NCI-H460 (cell line): ENCODE measurements around the gene CYP2W1. TPM values are rescaled to one million over a fixed set of nuclear protein-coding genes. Genes with fewer than 3 reads are reported as not detected.
"Not testable (repeated sequence)": the region's sequence is repeated elsewhere in the genome, so short reads cannot be mapped to it uniquely, and the experiment has no call there.

ENCODE experiments used
- DNase-seq: peaks from one replicate; pipeline ENCODE4 v3.0.0-alpha.2; 2016; ENCODE audit warnings: low read depth; ENCODE audit errors: extremely low read depth
- polyA plus RNA-seq: library from polyadenylated mRNA; depleted of rRNA; stranded (reverse); fragments of >200 nt; gene quantifications from 2 replicates; pipeline ENCODE4 v1.2.3, GENCODE V29; 2014; cell fraction: nucleus; rRNA removed
- total RNA-seq: library from RNA; depleted of rRNA; stranded (reverse); fragments of >200 nt; shearing (Covaris generic); gene quantifications from 2 replicates; pipeline ENCODE4 v1.2.3, GENCODE V29; 2014; rRNA removed

Gene CYP2W1, protein sequence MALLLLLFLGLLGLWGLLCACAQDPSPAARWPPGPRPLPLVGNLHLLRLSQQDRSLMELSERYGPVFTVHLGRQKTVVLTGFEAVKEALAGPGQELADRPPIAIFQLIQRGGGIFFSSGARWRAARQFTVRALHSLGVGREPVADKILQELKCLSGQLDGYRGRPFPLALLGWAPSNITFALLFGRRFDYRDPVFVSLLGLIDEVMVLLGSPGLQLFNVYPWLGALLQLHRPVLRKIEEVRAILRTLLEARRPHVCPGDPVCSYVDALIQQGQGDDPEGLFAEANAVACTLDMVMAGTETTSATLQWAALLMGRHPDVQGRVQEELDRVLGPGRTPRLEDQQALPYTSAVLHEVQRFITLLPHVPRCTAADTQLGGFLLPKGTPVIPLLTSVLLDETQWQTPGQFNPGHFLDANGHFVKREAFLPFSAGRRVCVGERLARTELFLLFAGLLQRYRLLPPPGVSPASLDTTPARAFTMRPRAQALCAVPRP
- total RNA-seq, result 0.05 TPM in 1 of 2 replicates, not detected in the other
- not detected in 2 replicates for polyA plus RNA-seq

DNA sequence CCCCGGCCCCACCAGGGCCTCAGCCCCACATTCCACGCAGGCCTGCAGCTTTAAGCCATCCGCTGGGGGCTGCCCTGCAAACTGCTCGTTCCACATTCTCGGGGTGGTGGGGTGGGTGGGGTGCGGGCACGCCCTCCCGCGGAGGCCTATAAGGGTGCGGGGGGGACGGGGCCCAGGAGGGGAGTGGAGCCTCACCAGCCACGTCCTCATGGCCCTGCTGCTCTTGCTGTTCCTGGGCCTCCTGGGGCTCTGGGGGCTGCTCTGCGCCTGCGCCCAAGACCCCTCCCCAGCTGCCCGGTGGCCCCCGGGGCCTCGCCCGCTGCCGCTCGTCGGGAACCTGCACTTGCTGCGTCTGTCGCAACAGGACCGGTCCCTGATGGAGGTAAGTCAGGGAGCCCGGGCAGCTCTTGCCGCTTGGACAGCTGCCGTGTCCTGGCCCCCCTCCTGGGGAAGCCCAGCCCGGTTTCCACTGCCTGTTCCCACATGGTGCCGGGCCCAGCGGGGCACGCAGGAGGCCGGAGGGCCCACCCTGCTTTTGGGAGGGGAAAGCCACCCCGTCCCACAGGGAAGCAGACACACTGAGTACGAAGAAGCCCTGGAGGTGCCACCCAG lies at the start of gene CYP2W1:
TSS of gene CYP2W1 (plus strand) at position 178 of the 612 bp plus-strand sequence. CDS start at position 209, 31 bp downstream.
- no peak for DNase-seq

DNA sequence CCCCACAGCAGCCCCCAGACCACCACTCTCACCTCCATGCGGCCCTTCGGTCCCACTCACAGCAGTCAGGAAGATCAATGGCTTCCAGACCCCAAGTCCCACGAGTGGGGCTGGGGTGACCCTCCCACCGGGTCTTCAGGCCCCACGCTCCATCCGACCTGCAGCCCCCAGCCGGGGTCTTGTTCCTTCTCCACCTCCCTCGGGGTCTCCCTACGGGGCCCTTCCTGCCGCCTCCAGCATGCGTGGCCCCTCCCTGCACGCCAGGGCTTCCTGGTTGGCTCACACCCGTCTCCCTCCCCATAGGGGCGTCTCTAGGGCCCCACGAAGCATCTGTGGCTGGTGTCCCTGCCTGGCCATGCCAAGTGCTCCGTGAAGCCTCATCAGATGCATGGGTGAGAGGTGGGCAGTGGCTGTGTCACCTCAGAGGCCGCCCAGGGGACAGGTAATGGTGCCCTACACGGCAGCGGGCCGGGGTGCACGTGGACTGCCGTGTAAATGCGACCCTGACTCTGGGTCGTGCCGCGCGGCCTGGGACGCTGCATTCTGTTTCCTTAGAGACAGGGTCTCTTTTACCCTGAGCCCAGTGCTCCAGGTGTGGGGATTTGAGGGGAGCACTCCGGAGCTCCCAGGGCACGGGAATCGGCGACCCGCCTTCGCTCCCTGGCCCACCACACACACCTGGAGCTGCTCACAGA lies 48.4 kb upstream of the CYP2W1 start:
- no peak for DNase-seq

DNA sequence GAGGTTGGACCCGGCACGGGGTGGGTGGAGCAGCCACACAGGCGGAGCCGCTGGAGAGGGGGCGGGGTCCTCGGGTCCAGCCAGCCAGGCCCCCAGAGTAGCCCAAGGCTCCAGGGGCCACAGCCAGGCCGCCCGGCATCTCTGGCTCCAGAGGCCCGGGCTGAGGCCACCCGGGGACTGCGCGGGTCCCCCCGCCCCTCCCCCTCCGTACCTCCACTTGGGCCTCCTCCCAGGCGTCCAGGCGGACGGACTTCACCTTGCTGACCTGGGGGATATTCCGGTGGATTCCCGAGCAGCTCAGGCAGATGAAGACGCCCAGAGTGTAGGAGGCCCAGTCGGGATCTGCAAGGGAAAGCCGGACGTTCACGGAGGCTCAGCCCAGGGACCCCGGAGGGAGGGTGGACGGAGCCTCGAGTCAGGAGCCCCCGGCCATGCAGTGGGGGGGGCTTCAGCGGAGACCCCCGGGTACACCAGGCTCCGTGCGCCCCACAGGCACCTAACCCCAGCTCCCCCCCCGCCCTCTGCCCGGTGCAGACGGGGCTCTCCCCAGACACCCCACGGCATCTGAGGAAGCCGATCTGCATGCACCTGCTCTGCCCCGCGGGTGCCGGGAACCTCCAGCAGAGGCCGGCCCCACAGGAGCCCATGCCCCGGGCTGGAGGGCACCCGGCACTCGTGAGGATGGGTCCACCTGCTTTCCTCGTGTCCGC lies 47.7 kb upstream of the CYP2W1 start:
- DNase-seq, result no peak

DNA sequence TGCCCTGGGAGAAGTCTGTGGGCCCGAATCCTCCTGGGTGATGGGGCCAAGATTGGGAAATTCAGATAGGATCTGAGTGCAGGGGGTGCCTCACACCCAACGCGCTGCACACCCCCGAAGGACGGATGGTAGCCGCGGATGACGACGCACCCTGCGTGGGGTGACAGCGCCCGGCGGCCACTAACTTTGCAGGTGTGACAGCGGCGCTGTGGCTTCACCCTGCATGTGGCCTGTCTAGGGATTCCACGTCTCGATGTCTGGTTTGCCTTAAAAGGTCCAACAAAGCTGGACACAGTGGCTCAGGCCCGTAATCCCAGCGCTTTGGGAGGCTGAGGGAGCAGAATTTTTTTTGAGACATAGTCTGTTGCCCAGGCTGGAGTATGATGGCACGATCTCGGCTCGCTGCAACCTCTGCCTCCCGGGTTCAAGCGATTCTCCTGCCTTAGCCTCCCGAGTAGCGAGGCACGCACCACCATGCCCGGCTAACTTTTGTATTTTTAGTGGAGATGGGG lies 47.1 kb upstream of the CYP2W1 start:
- no peak for DNase-seq

DNA sequence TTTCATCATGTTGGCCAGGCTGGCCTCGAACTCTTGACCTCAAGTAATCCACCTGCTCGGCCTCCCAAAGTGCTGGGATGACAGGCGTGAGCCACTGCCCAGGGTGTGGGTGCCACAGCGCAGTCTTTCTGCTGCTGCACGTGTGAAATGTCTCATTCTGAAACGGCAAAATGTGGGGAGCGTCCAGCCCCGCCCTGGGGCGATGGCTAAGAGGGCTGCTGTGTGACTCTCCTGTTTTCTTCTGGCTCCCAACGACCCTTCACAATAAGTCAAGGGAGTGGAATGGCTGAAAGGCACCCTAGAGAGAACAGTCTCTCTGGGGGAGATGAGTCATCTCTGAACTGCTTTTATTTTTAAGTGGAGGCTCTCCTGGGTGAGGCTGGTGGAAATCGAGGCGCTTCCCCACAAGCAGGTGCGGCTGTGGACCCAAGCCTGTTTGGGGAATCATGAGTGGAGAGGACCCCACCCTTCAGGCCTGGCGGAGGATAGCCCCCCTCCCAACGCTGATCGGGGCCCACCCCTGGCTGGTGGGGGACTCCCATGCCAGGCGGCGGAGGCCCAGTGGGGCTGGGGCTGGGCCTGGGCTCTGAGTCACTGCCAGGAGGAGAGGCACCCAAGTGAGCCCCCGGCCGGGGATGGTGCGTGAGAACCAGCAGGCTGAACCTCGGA lies 46.5 kb upstream of the CYP2W1 start:
- DNase-seq, result no peak

DNA sequence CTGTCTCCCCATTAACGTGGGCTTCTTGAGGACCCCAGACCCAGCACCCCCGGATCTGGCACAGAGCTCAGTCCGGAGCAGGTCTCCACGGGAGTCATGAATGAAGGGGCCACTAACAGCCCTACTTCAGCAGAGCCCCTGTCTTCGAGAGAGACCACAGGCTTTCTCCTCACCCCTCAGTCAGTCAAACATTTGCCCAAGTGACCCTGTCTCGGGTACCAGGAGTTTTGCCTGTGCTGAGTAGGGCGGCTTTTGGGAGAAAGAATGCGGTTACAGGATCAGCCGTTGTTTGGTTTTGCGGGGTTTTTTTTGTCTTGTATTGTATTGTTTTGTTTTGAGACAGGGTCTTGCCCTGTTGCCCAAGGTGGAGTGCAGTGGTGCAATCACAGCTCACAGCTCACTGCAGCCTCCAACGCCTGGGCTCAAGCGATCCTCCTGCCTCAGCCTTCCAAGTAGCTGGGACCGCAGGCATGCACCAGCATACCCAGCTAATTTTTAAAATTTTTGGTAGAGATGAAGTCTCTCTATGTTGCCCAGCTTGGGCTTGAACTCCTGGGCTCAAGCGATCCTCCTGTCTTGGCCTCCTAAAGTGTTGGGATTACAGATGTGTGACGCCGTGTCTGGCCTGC lies 45.0 kb upstream of the CYP2W1 start:
- DNase-seq, result no peak

DNA sequence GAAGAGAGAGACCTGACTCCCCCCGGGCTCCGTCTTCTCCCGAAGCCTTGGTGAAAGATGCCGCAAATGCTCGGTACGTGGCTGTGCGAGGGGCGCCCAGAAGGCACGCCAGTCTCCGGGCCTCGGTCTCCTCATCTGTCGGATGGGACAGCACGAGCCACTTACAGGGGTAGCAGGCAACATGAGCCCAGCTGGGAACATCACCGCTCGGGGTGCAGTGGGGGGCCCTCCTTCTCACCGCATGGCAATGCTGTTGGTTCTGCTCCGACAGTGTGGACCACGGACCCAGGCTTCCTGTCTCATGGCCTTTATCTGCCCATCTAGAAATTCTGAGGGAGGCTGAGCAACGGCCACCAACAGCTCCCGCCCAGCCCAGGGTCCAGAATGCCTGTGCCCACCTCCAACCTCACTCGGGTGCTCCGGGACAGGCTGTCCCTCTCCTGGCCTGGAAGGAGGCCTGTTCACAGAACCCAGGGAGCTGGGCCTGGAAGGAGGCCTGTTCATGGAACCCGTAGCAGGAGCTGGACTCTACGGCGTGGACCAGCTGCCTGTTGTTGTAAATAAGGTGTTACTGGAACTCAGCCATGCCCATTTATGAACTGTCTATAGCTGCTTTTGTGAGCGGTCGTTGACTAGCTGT lies 44.3 kb upstream of the CYP2W1 start:
- DNase-seq, result no peak

DNA sequence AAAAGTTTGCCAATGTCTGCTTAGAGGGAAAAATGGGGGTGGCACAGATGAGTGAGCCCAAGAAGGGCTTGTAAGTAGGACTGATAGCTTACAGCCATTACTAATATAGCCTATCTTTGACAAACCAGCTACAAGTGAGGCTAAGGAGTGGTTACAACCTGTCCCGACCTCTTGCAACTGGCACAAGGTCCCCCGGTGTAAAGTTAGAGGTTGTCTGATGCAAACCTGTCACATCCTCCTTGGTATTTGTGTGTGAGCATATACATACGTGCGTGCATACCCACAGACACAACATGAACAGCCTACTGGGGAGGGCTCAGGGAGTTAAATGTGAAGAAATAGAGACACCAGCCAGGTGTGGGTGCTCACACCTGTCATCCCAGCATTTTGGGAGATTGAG lies 43.1 kb upstream of the CYP2W1 start:
- DNase-seq, result no peak

DNA sequence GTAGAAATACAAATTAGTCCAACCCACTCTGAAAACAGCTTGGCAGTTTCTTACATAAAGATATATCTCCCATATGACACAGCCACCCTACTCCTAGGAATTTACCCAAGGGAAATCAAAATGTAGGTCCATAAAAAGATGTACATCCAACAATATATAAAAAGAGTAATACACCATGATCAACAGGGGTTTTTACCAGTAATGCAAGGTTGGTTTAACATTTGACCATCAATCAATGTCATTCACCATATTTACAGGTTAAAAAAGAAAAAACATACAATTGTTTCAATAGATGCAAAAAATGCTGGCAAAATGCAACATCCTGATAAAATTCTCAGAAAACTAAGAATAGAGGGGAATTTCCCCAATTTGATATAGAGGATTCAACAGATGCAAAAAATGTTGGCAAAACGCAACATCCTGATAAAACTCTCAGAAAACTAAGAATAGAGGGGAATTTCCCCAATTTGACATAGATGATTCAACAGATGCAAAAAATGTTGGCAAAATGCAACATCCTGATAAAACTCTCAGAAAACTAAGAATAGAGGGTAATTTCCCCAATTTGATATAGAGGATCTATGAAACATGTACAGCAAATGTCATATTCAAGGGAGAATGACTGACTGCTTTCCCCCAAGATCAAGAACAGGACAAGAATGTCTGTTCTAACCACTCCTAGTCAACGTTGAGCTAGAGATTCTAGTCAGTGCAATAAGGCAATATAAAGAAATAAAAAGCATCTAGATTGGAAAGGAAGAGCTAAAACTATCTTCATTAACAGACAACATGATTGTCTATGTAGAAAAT lies 42.2 kb upstream of the CYP2W1 start:
- no peak for DNase-seq

DNA sequence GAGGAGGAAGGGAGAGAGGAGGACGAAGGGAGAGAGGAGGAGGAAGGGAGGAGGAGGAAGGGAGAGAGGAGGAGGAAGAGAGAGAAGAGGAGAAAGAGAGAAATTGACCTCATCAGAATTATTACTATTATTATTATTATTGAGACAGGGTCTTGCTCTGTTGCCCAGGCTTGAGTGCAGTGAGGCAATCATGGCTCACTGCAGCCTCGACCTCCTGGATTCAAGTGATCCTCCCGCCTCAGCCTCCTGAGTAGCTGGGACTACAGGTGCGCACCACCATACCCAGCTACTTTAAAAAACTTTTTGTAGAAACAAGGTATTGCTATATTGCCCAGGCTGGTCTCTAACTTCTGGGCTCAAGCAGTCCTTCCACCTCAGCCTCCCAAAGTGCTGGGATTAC lies 39.2 kb upstream of the CYP2W1 start:
- not testable (repeated sequence) for DNase-seq

DNA sequence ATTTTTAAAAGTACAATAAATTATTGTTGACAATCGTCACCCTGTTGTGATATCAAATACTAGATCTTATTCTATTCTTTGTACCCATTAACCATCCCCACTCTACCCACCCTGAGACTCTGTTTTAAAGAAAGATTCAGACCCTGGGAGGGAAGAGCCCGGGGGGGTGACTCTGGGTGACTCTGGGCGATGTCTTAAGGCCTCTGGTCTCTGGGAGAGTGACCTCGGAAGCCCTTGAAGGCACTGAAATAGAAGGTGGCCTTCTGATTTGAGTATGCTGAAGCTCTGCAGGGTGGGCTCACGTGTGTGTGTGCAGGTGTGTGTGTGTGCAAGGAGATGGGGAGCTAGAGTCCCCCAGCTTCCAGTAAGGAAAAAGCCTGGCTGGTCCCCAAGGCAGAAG lies 38.2 kb upstream of the CYP2W1 start:
- no peak for DNase-seq

DNA sequence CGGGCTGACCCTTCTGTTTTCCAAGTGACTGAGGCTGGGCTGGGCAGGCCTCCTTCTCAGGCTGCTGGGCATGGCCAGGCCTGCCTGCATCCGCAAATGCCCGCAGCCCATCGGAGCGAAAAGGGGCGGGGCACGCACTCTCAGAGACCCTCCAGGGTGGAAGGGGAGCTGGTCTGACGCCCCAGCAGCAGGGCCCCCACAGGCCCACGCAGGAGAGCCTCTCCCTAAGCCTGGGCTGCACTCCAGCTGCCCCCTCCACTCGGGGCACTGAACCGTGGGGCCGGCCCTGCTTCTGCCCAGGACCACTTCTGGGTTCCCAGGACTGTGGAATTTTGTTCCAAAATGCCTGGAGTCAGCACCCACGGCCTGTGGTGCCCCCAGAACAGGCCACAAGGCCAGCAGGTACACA lies 37.8 kb upstream of the CYP2W1 start:
- no peak for DNase-seq

DNA sequence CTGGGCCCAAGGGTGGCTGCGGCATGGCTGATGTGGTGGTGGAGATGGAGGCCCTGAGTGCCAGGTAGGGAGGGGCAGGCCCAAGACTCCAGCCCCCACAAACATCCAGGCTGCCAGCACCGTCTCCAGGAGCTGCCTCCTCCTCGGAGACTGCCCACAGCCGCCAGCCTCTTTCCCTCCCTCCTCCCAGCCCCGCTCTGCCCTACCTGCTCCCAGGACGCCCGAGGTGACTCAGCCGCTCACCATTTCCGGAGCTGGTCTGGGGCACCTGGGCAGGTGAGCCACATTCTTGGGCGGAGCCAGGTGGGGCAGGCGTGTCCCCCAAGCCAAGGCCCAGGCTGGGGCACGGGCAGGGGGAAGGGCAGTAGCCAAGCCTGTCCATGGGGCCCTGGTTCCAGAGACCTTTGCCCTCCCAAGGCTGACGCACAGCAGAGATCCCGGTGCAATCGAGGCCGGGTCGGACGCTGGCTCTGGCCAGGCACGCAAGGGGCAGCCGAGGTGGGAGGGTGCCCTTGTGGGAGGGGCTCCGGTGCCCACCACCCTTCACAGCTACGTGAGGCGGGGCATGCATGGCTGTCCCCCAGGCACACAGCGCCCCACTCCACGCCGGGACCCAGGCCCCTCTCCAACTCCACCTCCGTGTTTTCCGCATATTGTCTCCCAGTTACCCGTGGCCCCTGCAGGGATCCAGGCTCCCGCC lies 37.3 kb upstream of the CYP2W1 start:
- no peak for DNase-seq

DNA sequence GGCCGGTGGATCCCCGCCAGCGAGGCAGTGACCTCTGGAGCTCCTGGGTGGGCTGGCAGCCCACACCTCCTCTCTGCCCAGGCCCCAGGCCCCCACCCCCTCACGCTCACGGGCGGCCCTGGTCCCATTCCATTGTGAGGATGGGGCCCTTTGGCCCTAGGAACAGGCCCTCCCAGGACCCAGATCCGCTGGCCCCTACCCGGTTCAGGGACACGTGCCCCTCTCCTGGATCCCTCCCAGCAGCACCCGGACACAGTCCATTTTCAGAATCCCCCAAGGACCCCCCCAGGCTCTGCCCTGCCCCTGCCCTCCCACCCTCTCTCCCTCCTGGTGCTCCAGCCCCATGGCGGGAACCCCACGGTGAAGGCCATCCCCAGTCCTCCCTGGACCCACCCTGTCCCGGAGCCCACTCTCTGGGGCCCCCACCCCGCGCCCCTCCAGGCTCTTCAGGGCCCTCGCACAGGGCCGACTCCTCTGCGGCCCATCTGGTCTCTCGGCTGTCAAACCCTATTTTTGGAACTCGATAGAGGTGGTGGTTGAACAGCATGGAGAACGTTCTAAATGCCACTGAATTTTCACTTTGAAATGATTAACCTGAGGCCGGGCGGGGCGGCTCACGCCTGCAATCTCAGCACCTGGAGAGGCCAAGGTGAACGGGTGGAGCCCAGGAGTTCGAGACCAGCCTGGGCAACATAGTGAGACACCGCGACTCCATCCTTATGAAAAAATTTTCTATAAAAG lies 36.6 kb upstream of the CYP2W1 start:
- no peak for DNase-seq

DNA sequence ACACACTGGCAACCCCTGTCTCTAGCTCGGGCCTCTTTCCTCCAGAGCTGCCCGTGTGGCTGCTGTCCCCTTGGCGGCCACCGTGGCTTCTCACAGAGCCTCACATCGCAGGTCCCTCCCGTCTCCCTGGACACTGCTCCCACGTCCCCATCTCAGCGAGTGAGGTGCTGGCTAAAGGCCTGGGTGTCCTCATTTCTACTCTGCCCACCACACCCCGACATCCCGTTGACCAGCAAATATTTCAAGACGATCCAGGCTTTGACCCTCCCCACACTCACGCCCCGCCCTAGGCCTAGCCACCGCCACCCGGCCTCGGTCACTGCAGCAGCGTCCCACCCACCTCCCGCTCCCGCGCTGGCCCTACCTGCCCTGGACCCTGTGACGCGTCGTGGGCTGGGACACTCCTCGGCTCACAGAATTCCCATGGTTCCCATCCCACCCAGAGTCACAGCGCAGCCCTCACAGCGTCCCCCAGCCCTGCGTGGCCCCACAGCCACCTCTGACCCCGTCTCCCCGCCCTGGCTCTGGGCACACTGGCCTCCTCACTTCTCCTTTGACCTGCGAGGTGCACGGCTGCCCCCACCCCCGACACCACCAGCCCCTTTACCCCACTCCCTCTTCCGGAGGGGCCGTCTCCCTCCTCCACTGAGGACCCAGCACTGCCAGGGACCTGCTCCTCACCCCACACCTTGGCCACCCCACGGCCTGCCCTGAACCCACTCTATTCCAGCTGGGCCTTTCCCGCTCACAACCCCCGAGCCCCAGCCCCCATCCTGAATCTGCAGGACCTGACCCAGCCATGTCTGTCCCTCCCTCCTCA lies 35.4 kb upstream of the CYP2W1 start:
- no peak for DNase-seq
